NCI-H146 (cell line): ENCODE measurements around the gene CDKAL1.
A peak's percentile ranks its signal among the peaks of the same experiment; 100 is the strongest.
"Not testable (repeated sequence)": the region's sequence is repeated elsewhere in the genome, so short reads cannot be mapped to it uniquely, and the experiment has no call there.

Source experiments
- DNase-seq: peaks from one replicate; lab custom pipeline; 2025; lab: John Stamatoyannopoulos, UW

Gene CDKAL1

DNA sequence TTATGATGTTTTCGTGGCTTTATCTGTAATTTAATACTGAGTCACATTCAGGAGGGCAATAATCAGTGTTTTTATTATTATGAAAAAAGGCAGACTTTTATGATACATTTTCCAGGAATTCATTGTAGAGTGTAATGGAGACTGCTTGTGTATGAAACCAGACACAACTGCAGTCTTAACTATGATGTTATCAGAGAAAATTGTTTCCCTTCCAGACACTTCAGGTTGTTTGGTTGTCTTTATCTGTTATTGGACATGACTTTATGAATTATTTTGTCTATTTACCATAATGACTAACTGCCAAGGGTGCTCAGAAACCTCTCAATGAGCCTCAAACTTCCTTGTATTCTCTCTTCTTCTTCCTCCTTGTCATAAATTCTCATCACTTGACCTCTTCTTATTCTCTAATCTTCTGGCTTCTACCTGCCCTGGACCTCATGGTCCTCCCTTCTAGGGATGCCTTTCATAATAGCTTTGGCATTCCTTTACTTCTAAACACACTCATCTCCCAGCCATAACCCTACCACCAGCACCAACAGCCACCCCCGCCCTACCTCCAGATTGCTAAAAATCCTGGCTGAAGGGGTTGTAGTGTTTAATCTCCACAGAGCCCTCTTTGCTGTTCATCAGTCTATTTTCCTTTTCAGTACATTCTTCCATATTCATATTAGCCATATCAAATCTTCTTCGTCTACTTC is 492.5 kb downstream of the CDKAL1 start:
- DNase-seq = no peak

DNA sequence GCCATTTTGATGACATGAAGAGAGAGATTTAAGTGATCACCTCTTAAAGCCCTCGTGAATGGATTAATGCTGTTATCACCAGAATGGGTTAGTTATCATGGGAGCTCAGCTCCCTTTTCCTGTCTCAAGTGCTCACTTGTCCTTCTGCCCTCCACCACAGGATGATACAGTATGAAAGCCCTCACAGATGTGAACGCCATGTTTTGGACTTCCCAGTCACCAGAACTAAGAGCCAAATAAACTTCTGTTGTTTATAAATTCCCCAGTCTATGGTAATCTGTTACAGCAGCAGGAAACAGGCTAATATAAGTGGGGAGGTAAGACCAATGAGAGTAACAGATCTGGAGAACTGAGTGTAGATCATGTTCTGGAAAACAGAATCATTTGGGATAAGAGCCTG is 493.2 kb downstream of the CDKAL1 start:
- no peak for DNase-seq

DNA sequence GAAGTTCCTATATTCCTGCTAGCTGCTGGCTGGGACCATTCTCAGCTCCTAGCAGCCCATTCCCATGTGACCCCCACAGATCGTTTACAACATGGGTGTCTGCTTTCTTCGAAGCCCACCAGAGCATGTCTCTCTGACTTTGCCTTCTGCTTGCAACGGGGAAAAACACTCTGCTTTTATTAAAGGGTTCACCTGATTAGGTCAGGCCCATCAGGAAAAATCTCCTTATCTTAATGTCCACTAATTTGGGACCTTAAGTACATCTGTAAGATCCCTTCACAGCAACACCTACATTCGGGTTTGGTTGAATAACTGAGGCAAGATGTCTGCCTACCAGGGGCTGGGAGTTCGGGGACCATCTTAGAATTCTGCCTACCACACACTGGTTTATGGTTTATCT is 496.9 kb downstream of the CDKAL1 start:
- DNase-seq = no peak

DNA sequence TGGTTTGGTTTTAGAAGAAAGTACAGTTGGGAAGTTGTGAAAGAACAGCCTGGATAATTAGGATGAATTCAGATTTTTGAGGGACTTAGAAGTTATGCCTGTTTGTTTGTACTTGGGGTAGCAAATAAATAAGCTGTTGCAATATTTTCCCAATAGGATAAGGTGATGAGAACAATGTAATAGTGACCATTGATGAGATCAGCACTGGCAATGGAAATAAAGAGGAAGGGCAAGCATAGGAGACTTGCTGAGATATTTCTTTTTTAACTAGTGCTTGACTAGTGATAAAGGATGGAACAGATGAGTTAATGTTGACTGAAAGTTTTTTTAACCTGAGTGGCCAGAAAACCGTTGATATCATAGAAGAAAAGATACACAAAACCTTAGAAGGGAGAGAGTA is 498.8 kb downstream of the CDKAL1 start:
- no peak for DNase-seq

DNA sequence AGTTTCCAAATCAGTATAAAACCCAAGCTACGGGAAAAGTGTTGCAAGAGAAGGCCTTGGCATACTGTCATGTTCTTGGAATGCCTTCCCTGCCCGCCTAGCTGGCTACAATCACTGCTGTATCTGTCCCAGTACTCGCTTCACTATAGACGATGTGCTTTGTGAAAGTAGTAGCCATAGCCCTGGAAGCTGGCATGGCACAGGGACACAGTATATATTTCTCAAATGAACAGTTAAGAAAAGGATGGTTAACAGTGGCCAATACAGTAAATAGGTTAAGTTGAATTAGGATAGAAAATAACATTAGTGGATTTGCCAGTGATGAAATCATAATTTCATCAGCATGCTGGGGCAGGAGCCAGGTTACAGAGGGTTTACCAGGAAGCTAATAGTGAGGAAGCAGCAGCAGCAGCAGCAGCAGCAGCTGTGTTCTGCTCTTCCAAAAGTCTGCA is 499.3 kb downstream of the CDKAL1 start:
- no peak for DNase-seq

DNA sequence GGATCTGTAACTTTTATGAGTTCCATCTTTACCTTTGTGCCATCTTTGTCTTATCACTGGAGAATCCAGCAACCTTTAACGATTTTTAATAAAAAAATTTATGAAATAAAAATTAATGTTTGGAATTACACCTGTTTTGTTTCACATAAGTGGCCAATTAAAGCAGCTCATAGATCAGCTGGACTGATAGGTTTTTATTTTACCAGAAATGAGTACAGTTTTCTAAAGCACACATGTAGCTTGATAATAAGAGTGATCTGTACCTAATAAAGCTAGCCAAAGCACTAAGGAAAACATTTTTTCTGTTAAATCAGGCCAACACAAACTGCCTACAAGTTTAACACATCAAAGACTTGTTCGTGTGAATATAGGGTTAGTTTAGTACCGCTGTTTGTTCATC is 500.1 kb downstream of the CDKAL1 start:
- no peak for DNase-seq

DNA sequence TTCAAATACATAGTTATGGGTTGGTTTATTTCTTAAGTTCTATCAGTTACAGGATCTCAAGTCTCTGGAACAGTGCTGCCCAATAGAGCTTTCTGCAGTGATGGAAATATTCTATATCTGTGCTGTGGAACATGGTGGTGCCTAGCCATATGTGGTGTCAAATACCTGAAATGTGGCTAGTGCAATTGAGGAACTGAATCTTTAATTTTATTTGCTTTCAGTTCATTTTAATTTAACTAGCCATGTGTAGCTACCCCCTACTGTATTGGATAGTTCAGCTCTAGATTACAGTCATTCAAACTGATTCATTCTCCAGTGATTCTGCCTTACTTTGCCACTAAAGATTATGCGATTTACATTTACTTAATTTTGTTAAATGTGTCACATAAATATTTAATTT is 503.2 kb downstream of the CDKAL1 start:
- DNase-seq = no peak

DNA sequence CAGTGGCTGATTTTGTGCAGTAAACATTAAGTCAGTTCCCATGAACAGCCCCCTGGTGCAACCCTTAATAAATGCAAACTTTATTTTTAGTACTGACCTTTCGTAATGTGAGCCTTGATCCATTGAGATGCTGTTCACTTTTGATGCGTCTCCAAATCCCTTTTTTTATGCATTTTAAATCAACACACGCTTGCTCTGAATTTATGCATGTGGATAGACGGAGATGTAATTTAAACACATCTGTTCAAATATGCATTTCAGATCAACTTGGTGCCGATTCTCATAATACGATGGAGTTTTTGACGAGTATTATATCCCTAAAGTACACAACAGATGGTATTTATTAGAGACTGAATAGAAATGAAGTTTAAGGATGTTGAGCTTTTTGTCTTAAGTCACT is 505.7 kb downstream of the CDKAL1 start:
- peak; percentile 56 for DNase-seq

DNA sequence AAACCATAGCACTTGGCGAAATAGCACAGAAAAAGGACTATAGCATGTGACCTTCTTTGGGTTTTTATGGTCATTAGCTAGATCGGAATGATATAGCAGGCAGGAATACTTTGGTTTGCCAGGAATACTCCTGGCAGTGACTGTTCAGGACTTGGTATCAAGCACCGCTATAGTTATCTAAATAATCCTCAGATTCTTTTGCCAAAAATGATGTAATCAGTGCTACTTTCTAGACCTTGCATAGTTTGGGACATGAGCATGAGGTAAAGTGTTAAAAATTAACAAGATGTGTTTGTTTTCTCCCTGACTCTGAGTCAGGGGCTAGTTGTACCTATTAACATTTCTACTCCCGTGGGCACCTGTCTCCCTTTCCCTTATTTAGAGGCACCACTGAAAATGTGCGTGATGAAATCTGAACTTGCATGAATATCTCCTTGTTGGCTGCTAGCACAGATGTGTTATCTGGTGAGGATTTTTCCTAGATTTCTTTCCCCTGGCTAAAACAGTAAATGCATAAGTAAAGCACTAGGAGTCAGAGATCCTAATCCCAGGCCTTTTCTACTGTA is 511.0 kb downstream of the CDKAL1 start:
- DNase-seq = no peak

DNA sequence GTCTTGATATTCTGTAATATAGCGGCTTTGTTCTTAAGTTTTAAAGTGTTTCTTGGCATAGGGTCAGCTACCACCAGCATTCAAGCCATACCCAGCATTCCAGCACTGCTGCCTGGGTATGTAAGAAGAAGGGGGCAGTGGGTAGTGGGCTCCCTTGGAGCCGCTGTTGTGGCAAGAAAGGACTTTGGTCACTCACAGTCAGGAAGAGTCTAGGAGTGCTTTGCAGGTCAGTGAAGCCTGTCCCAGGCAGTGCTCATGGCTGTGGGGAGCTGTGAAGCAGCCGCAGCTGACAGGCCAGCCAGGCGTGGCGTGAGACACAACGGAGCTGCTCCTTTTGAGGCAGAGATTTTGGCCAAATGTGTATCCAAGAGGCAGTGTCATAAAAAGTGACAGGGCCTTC is 512.0 kb downstream of the CDKAL1 start:
- DNase-seq = no peak

DNA sequence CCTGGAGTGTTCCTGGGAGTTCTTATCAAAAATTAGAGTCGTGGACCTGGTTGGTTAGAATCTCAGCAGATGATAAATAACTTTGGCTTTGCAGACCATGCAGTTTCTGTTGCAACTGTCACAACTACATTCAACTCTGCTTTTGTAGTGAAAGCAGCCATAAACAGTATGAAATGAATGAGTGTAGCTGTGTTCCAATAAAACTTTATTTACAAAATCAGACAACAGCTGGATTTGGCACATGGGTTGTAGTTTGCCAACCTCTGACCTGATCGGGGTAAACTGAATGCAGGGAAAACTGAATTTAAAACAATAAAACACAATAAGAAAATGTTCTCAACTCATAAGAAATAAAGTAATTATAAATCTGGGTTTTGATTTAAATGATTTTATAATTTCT is 513.8 kb downstream of the CDKAL1 start:
- no peak for DNase-seq

DNA sequence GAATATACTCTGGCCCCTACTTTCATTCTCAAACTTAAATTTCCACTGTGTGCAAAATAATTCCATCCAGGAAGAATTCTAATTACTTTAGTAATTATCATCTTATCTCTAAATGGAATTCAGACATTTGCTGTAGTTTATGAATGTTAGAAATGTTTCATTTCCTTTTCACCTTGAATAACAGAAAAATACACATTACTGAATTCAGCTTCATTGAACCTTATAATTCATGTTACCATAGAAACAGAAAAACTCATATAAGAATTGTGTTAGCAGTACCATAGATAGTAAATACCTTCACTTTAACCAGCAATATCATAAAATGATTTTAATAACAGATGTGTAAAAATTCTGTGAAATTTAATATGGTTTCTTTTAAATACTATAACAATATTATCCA is 514.9 kb downstream of the CDKAL1 start:
- DNase-seq = no peak

DNA sequence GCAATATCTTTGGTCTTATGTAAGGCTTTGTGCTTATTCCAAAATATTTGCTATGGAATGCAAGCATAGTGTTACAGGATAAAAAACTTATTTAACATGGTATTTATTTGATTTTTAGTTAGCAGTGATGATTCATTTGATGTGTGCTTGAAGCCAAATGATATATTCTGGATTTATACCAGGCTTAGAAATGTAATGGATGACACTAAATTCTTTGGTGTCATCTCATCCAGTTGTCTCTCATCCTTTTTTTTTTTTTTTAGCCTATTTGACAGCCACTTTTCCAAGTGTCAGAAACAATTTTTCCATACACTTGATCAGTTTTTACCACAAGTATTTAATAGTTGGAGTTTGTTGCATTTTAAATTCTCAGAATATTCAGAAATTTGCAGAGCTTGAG is 515.3 kb downstream of the CDKAL1 start:
- no peak for DNase-seq

DNA sequence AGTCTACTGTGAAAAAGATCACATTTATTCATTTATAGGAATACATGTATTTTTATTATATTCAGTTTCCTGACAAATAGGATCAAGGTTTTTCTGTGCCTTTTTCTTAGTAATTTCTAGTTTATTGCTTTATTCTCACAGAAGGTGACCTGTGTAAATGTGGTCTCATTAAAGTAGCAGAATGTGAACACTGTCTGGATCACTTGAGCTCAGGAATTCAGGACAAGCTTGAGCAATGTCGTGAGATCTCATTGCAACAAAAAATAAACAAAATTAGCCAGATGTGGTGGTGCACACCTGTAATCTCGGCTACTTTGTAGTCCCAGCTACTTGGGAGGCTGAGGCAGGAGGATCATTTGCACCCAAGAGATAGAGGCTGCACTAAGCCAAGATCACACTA is 516.7 kb downstream of the CDKAL1 start:
- DNase-seq = no peak

DNA sequence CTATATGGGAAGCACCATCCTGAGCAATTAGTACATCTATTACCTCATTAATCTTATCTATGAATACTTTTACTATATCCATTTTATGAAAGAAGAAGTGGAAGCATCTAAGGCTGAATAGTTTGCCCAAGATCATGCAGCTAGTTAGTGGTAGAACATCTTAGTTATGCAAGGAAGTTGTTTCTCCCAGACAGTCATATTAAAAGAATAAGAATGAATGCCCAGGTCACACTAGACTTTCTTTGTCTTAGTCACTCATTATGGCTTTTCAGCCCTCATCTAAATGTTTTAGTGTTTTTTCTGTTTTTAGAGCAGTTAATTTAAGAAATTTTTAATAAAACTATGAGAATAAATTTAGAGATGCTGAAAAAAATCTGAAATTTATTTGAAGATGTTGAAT is 517.5 kb downstream of the CDKAL1 start:
- no peak for DNase-seq

DNA sequence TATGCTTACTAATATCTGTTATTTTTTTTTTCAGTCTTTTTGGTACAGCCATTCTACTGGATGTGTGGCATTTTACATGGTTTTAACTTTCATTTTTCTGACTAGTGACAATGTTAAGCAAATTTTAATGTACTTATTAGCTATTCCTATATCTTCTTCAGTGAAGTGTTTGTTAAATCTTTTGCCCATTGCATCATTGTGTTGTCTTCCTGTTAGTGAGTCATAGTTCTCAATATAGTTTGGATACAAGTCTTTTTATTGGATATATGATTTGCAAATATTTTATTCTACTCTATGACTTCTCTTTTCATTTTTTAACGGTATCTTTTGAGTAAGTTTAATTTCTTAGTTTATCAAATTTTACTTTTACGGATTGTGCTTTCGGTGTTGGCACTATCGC is 519.4 kb downstream of the CDKAL1 start:
- DNase-seq = no peak

DNA sequence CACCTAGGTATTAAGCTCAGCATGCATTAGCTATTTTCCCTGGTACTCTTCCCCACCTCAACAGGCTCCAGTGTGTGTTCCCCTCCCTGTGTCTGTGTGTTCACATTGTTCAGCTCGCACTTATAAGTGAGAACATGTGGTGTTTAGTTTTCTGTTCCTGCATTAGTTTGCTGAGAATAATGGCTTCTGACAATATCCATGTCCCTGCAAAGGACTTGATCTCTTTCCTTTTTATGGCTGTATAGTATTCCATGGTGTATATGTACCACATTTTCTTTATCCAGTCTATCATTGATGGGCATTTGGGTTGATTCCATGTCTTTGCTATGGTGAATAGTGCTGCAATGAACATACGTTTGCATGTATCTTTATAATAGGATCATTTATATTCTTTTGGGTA is 521.2 kb downstream of the CDKAL1 start:
- not testable (repeated sequence) for DNase-seq

DNA sequence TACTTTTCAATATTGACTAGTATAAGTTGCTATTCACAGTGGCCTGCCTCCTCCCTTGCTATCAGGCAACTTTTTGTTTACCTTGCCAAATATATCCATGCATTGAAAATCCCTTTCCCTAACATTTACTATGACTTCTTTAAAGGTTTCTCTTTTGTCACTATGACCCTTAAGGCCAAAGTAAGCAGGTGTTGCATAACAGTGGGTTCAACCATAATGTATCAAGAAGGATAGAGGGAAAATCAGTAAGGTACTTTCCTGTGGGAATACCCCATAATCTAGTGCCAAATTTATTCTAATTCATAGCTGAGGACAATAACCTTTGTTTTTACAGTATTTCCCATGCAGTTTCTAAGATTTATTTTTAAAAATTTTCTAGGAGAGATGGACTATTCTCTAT is 527.6 kb downstream of the CDKAL1 start:
- no peak for DNase-seq

DNA sequence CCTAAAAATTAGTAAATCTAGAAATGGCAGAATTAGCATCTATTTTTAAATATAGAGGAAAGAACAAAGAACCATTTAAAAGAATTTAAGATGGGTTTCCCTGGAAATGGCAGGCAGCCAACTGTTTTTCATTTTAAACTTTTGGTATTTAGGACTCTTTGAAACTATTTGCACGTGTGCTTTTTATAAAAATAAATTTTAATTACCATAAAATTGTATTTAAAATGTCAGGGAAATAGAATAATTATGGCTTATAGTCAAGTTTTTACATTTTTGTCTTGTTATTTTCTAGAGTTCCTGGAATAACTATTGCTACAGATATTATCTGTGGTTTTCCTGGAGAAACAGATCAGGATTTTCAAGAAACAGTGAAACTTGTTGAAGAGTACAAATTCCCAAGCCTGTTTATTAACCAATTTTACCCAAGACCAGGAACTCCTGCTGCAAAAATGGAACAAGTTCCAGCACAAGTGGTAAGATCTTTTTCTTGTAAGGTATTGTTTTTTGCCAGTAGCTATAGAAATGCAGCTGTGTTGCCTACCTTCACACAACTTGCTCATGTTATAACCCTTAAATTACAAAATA is 530.6 kb downstream of the CDKAL1 start:
- no peak for DNase-seq

DNA sequence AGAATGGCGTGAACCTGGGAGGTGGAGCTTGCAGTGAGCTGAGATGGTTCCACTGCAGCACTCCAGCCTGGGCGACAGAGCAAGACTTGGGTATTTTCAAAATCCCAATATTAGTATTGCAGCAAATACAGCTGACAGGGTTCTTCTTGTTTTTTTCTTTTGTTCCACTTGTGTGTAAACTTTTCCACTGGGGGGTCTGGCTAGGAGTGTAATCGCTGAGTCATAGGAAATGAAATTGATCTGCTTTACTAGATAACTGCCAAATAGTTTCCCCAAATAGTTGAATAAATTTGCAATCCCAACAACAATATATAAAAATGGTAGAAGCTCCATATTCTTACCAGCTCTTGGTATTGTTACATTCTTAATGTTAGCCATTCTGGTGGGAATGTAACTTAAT is 533.3 kb downstream of the CDKAL1 start:
- DNase-seq = no peak

DNA sequence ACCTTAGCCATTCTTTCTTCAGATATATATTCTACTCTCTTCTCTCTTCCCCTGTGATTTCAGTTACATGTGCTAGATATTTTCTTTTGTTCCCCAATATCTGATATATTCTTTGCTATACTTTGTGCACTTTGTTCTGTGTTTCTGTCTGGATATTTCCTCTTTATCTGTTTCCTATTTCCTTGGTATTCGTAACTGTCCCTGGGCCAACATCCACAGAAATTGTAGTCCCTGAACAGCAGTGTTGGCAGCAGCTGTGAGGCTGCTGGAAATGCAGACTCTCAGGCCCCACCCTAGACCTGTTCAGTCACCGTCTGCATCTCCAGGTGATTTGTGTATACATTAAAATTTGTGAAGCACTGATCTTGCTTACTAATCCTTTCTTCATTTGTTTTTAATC is 536.4 kb downstream of the CDKAL1 start:
- no peak for DNase-seq

DNA sequence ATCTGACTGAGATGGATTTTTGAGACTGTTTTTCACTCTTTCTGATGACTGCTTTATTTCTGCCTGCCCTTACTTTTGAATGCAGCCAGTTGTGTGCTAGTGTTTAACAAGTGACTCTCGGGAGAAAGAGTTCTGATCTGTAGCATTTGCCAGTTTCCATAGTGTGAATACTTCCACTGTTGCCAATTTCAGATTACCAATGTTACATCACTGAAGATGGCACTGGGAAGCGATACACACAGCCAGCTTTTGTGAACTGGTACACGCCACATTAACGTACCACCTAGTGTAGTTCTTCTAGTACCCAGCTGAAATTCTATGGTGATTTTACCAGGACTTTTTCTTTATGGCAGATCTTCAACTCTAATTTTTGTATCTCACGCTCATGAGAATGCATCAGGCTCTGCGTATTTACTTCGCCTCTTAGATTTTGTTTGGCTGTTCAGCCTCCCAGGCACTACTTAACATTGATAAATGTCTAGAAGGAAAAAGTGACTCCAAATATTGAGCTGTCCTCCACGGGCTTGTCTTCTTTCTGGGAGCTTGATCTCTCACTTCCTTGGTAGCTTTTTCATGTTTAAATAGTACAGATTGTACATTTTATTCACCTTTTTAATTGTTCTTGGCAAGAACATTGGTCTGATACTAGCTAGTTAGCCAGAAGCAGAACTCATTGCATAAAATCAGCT is 537.7 kb downstream of the CDKAL1 start:
- no peak for DNase-seq

DNA sequence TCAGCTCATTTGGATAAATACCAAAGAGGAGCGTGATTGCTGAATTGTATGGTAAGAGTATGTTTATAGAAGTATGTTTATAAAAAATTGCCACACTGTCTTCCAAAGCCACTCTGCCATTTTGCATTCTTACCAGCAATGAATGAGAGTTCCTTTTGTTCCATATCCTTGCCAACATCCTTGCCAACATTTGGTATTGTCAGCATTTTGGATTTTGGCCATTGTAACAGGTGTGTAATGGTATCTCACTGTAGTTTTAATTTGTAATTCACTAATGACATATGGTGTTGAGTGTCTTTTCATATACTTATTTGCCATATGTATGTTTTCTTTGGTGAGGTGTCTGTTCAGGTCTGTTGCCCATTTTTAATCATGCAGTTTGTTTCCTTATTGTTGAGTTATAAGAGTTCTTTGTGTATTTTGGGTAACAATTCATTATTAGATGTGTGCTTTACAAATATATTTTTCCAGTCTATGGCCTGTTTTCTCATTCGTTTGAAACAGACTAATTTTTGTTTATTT is 539.1 kb downstream of the CDKAL1 start:
- DNase-seq = no peak
